Left lung (tissue), 10 donors: ENCODE results near the gene ITPR2. TPM values are rescaled to one million over a fixed set of nuclear protein-coding genes. Genes with fewer than 3 reads are reported as not detected.

ENCODE experiments used
- ATAC-seq: fragments of 200-7000 bp; cut with Tn5 transposase; one replicate; pipeline ENCODE4 v1.9.1; 2020; ENCODE audit warnings: moderate library complexity
- DNase-seq, 4 donors: peaks; one replicate each; pipeline ENCODE4 v3.0.0-alpha.2; 2013 to 2020
- H3K27ac ChIP-seq, 2 donors: fragments of 200-600 bp; sonication (generic) in 1 of 2; one replicate each; pipeline versions ENCODE4 v1.5.0 to v1.8.0; 2020 to 2021
- H3K27me3 ChIP-seq, 2 donors: fragments of 200-600 bp; sonication (generic) in 1 of 2; one replicate each; pipeline versions ENCODE4 v1.5.0 to v1.8.0; 2020 to 2021
- H3K36me3 ChIP-seq, 2 donors: fragments of 200-600 bp; sonication (generic) in 1 of 2; one replicate each; pipeline versions ENCODE4 v1.5.0 to v1.8.0; 2020 to 2021
- H3K4me1 ChIP-seq, 2 donors: fragments of 200-600 bp; one replicate each; pipeline ENCODE4 v1.8.0; 2021
- H3K4me3 ChIP-seq, 2 donors: fragments of 200-600 bp; sonication (generic) in 1 of 2; one replicate each; pipeline versions ENCODE4 v1.5.0 to v1.8.0; 2020 to 2021; ENCODE audit warnings: mild to moderate bottlenecking in 1 of 2
- H3K9me3 ChIP-seq, 2 donors: fragments of 200-600 bp; sonication (generic) in 1 of 2; one replicate each; pipeline versions ENCODE4 v1.5.0 to v1.8.0; 2020 to 2021
- intact Hi-C, 2 donors: fragments of 100-400 bp; cut with DNase I; formaldehyde crosslinking; loops; one replicate each; pipeline versions ENCODE4 v1.11.2 to v1.14.2; 2022
- polyA plus RNA-seq, 6 donors: library from polyadenylated mRNA; unstranded; fragments of 120-200 nt; gene quantifications; one replicate each; pipeline ENCODE4 v1.2.1, GENCODE V29; 2013; ENCODE audit not compliant: insufficient read length in 6 of 6
- total RNA-seq, 2 donors: library from RNA; stranded (reverse); fragmentation: NEBNext Ultra II Directional; extraction: Animal tissue kit (Norgen Biotek cat#: 25700); gene quantifications; one replicate each; pipeline ENCODE4 v1.2.1, GENCODE V29; 2021
- TF ChIP-seq, protein P1 (sequence below), 2 donors: fragments of 200-600 bp; sonication (generic) in 1 of 2; IDR thresholded peaks; one replicate each; pipeline versions ENCODE4 v1.5.0 to v1.8.0; 2021; ENCODE audit warnings: antibody characterized with exemption in 2 of 2
- donor health status: DM: no; HTN: yes; CAD: no.
- donor health status: DM: no; HTN: no; CAD: no.

Gene ITPR2
- total and polyA plus RNA-seq, 8 donors = 5.5 to 67.8 (median 7.5) TPM

DNA sequence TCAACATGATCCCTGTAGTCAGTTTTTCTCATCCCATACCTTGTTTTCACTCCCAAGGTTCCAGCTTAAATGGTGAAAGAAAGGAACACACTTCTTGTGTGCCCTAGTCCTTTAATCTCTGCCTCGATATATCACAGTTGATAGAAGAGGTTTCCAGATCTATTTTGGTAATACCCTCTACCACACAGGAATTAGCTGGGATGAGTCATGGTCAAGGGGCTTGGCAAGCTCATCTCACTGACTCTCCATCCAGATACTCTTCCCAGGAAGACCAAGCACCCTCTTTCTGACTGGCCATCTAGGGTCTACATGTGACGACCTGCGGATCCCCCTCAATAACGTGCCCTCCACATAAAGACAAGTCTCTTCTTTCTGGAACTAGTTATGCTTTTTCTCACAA, 277.9 kb downstream of the ITPR2 start:
- Histone ChIP-seq H3K9me3 (no peaks in the 10 kb centered on the region), H3K27me3 (no peaks in the 10 kb centered on the region), H3K4me3 (no peak overlapping the region), H3K4me1 (no peaks in the 10 kb centered on the region), H3K36me3 (peaks cover 0 to 24% of the 10 kb centered on the region in 2 donors), H3K27ac (no peak overlapping the region)
- ATAC-seq (no peak), DNase-seq (no peak)
- TF ChIP-seq, protein P1, sequence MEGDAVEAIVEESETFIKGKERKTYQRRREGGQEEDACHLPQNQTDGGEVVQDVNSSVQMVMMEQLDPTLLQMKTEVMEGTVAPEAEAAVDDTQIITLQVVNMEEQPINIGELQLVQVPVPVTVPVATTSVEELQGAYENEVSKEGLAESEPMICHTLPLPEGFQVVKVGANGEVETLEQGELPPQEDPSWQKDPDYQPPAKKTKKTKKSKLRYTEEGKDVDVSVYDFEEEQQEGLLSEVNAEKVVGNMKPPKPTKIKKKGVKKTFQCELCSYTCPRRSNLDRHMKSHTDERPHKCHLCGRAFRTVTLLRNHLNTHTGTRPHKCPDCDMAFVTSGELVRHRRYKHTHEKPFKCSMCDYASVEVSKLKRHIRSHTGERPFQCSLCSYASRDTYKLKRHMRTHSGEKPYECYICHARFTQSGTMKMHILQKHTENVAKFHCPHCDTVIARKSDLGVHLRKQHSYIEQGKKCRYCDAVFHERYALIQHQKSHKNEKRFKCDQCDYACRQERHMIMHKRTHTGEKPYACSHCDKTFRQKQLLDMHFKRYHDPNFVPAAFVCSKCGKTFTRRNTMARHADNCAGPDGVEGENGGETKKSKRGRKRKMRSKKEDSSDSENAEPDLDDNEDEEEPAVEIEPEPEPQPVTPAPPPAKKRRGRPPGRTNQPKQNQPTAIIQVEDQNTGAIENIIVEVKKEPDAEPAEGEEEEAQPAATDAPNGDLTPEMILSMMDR (IDR thresholded peaks at IDR 0.05) = no peak
- intact Hi-C loops = no loop called here

DNA sequence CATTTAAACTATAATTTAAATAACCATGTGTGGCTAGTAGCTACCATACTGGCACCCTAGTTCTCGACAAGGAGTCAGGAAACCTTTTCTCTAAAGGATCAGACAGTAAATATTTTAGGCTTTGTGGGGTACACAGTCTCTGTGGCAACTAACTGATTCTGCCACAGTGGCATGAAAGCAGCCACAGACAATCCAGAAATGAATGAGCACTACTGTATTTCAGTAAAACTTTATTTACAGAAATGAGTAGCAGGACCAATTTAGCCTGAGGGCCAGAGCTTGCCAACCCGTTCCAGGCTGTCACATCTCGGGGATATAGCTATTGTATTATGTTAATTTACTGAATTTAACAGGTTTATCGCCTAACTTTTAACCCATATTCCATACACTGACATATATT, 278.7 kb downstream of the ITPR2 start:
- ATAC-seq (no peak), DNase-seq (no peak)
- no peaks in the 10 kb centered on the region for H3K4me1 ChIP-seq
- TF ChIP-seq, protein P1 (IDR thresholded peaks at IDR 0.05) = no peak
- intact Hi-C loops = no loop called here
- no peaks in the 10 kb centered on the region for H3K27me3 ChIP-seq
- H3K9me3 ChIP-seq = no peaks in the 10 kb centered on the region
- H3K4me3 ChIP-seq = no peak overlapping the region
- H3K36me3 ChIP-seq = peaks cover 0 to 24% of the 10 kb centered on the region in 2 donors
- H3K27ac ChIP-seq = no peak overlapping the region

DNA sequence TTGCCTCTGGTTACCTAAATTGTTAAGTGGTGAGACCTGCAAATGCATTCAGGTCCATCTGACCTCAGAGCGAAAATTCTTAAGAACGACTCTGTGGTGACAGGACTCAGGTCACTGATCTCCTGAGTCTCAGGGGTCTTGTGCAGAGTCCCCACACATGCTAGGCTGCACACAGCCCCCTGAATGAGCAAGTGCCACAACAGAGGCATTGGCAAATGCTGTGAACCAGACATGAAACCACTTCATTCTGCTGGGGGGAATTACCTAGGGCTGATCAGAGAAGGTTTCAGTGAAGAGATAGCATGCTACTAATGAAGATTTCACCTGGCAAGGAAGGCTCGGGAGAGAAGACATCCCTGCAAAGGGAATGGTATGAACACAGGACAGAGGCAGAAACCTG, 281.6 kb downstream of the ITPR2 start:
- no peaks in the 10 kb centered on the region for H3K4me1 ChIP-seq
- DNase-seq (no peak), ATAC-seq (no peak)
- no peaks in the 10 kb centered on the region for H3K9me3 ChIP-seq
- no peaks in the 10 kb centered on the region for H3K27me3 ChIP-seq
- H3K36me3 ChIP-seq = peaks cover 0 to 29% of the 10 kb centered on the region in 2 donors
- TF ChIP-seq, protein P1 (IDR thresholded peaks at IDR 0.05) = no peak
- H3K27ac ChIP-seq = no peak overlapping the region
- no peak overlapping the region for H3K4me3 ChIP-seq
- intact Hi-C loops = no loop called here

DNA sequence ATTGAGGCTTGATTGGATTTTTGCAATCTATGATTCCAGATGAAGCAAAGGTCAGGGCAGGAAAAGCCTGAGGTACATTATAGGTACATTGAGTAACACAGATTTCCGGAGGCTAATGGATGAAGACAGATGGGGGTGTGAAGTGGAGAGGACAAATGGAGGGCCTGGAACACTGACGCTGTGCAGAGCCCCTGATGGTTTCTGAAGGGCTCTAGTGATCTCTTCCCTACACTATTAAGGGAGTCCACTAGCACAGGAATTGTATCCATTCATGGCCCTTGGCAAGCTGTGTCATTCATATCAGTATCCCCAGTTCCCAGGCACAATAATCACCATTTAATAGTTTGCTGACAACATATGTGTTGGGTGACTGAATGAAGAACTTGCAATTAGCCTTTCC, 284.8 kb downstream of the ITPR2 start:
- no peak for ATAC-seq

DNA sequence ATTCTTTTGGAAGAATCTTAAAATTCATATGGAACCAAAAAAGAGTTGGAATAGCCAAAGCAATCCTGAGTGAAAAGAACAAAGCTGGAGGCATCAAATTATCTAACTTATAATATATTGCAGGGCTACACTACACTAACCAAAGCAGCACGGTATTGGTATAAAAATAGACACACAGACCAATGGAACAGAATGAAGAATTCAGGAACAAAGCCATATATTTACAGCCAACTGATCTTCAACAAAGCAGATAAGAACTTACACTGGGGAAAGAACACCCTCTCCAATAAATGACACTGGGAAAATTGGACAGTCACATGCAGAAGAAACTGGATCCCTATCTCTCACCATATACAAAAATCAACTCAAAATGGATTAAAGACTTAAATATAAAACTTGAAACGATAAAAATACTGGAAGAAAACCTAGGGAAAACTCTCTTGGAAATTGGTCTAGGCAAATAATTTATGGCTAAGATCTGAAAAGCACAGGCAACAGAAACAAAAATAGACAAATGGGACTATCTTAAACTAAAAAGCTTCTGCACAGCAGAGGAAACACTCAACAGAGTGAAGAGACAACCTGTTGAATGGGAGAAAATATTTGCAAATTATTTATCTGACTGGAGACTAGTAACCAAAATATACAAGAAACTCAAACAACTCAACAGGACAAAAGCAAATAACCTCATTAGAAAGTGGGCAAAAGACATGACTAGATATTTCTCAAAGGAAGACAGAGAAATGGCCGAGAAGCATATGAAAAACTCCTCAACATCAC, 286.3 kb downstream of the ITPR2 start:
- H3K4me3 ChIP-seq = no peak overlapping the region
- DNase-seq (no peak), ATAC-seq (no peak)
- no peaks in the 10 kb centered on the region for H3K4me1 ChIP-seq
- peaks cover 0 to 17% of the 10 kb centered on the region in 2 donors for H3K36me3 ChIP-seq
- no peak overlapping the region for H3K27ac ChIP-seq
- TF ChIP-seq, protein P1 (IDR thresholded peaks at IDR 0.05) = no peak
- intact Hi-C loops = no loop called here
- H3K9me3 ChIP-seq = peaks cover 0 to 2% of the 10 kb centered on the region in 2 donors
- no peaks in the 10 kb centered on the region for H3K27me3 ChIP-seq

More for the DNA sequence above, 284.8 kb downstream of the ITPR2 start:
- Histone ChIP-seq H3K27me3 (no peaks in the 10 kb centered on the region), H3K4me1 (no peaks in the 10 kb centered on the region), H3K4me3 (no peak overlapping the region), H3K27ac (no peak overlapping the region), H3K36me3 (peaks cover 0 to 17% of the 10 kb centered on the region in 2 donors), H3K9me3 (peaks cover 0 to 2% of the 10 kb centered on the region in 2 donors)
- DNase-seq = no peak
- TF ChIP-seq, protein P1 (IDR thresholded peaks at IDR 0.05) = no peak
- intact Hi-C loops = no loop called here
